Measurements from ENCODE around the gene HDAC9. TPM values are rescaled to one million over a fixed set of nuclear protein-coding genes. Genes with fewer than 3 reads are reported as not detected.
"Not testable (repeated sequence)": the region's sequence is repeated elsewhere in the genome, so short reads cannot be mapped to it uniquely, and the experiment has no call there.

The HDAC9 gene
- total and polyA plus RNA-seq, 11 donors: 4.8 to 62.9 (median 30.6) TPM

GRCh38 chr7:18958627-18959026 is 463.1 kb downstream of the HDAC9 start:
- H3K4me1 ChIP-seq: no peaks in the 10 kb centered on the region
- H3K27me3 ChIP-seq: no peaks in the 10 kb centered on the region
- no peaks in the 10 kb centered on the region for H3K9me3 ChIP-seq
- no peak overlapping the region for H3K4me3 ChIP-seq
- TF ChIP-seq POLR2A (IDR thresholded peaks at IDR 0.05) (no peak), CTCF (IDR thresholded peaks at IDR 0.05) (no peak)
- WGBS, 4 donors: 73 to 79% (median 75%) methylated on average over 4 of the region's 4 CpGs
- peaks cover 0 to 2% (median 0%) of the 10 kb centered on the region in 9 donors for H3K36me3 ChIP-seq
- intact Hi-C loops (cut with DNase I): no loop called here
- no peak overlapping the region for H3K27ac ChIP-seq
- DNase-seq: no peak
- no peak for ATAC-seq

- 72 to 76% (median 75%) methylated on average over 4 of the region's 4 CpGs for WGBS, 4 donors
- Histone ChIP-seq H3K4me1 (no peaks in the 10 kb centered on the region), H3K36me3 (no peaks in the 10 kb centered on the region), H3K27ac (no peak overlapping the region), H3K27me3 (no peaks in the 10 kb centered on the region), H3K9me3 (no peaks in the 10 kb centered on the region), H3K4me3 (no peak overlapping the region)
- intact Hi-C loops (cut with DNase I): no loop called here
- TF ChIP-seq CTCF (IDR thresholded peaks at IDR 0.05): no peak
- no peak for ATAC-seq
- DNase-seq: no peak
Observed at GRCh38 chr7:18960725-18961124, 465.2 kb downstream of the HDAC9 start.

- no peak for DNase-seq
- Histone ChIP-seq H3K4me1 (no peaks in the 10 kb centered on the region), H3K27ac (no peak overlapping the region), H3K9me3 (no peaks in the 10 kb centered on the region), H3K4me3 (no peak overlapping the region), H3K36me3 (no peaks in the 10 kb centered on the region), H3K27me3 (no peaks in the 10 kb centered on the region)
- 54 to 66% (median 59%) methylated on average over 4 of the region's 4 CpGs for WGBS, 4 donors
- ATAC-seq: no peak
- no peak for TF ChIP-seq POLR2A (IDR thresholded peaks at IDR 0.05)
- intact Hi-C loops (cut with DNase I): no loop called here
Observed at GRCh38 chr7:18962031-18962430, 466.5 kb downstream of the HDAC9 start.

GRCh38 chr7:18965657-18966056 is 470.1 kb downstream of the HDAC9 start:
- Histone ChIP-seq H3K36me3 (no peaks in the 10 kb centered on the region), H3K9me3 (no peaks in the 10 kb centered on the region), H3K4me1 (no peaks in the 10 kb centered on the region), H3K27me3 (no peaks in the 10 kb centered on the region), H3K4me3 (no peak overlapping the region), H3K27ac (no peak overlapping the region)
- no peak for TF ChIP-seq POLR2A (IDR thresholded peaks at IDR 0.05)
- TF ChIP-seq CTCF (IDR thresholded peaks at IDR 0.05): no peak
- intact Hi-C loops (cut with DNase I): no loop called here
- 87 to 94% (median 89%) methylated on average over 3 of the region's 3 CpGs for WGBS, 4 donors
- DNase-seq: no peak
- ATAC-seq: no peak

GRCh38 chr7:18967755-18968154 is 472.2 kb downstream of the HDAC9 start:
- H3K27me3 ChIP-seq; H3K4me1 ChIP-seq; DNase-seq; H3K36me3 ChIP-seq; ATAC-seq; H3K27ac ChIP-seq; H3K9me3 ChIP-seq; intact Hi-C loops (cut with DNase I); H3K4me3 ChIP-seq: not testable (repeated sequence)
- WGBS, 4 donors: 96 to 97% (median 97%) methylated on average over 16 of the region's 16 CpGs
